NCI-H1694 treated with DMSO at 0.1 percent for 48 hours (cell line): ENCODE measurements around the gene TNPO3.
"Not testable (repeated sequence)": the region's sequence is repeated elsewhere in the genome, so short reads cannot be mapped to it uniquely, and the experiment has no call there.

ENCODE experiments used
- DNase-seq: peaks from one replicate; lab custom pipeline; 2025; lab: John Stamatoyannopoulos, UW

TNPO3 gene

DNA sequence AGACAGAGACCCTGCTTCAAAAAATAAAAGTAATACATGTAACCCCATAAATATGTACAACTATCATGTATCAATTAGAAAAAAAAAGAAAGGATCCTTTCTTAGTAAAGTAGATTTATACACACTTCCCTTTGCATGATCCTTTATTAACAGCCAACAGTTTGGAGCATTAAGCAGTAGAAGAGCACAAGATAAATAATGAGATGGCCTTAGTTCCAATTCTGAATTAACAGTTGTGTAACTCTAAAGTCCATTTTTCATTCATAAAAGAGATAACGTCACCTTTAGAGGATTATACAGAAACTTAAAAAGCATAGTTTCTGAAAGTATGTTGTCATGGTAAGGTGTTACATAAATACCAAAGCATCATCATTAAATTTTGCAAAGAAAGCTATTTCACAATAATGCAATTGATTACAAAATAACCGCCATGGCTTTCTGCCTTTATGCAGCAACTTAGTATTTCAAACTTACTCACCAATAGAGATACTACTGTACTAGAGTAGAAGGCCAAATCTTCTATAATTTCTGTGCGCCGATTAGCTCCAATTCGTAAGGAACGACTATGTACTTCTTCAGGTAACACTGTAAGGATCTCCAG lies 40.3 kb downstream of the TNPO3 start:
- DNase-seq, result no peak

DNA sequence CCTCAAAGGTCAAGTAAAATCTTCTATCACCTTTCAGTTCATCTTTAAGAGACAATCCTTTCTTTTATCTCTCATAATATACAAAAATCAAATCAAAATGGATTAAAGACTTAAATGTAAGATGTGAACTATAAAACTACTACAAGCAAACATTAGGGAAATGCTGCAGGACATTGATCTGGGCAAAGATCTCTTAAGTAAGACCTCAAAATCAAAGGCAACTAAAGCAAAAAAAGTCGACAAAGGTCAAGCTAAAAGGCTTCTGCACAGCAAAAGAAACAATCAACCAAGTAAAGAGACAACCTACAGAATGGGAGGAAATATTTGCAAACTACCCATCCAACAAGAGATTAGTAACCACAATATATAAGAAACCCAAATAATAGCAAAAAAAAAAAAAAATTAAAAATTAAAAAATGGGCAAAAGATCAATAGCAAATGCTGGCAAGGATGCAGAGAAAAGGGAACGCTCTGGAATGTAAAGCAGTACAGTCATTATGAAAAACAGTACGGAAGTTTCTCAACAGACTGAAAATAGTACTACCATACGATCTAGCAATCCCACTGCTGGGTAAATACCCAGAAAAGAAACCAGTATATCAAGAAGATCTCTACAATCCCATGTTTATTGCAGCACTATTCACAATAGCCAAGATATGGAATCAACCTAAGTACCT lies 41.7 kb downstream of the TNPO3 start:
- DNase-seq, result no peak

DNA sequence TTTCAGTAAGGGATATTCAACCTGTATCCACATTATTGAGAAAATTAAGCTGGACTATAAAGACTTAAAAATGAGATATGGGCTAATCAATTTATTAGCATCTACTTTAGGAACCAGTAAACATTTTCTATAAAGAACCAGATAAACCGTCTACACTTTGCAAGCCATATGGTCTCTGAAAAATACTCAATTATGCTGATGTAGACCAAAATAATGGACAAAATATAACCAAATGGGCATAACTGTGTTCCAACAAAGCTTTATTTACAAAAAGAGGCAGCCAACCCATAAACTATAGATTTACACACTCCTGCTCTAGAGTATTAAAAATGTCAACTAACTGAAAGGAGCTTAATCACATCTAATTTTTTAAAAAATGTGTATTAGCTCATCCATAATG lies 42.3 kb downstream of the TNPO3 start:
- no peak for DNase-seq

DNA sequence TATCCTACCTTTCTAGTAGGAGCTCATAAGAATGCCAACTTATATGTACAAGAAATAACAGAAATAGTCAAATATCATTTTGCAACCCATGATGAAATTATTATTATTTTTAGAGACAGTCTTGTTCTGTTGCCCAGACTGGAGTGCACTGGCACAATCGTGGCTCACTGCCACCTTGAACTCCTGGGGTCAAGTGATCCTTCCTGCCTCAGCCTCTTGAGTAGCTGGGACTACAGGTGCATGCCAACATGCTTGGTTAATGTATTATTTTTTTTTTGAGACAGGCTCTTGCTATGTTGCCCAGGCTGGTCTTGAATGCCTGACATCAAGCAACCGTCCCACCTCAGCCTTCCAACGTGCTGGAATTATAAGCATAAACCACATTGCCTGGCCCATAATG lies 44.8 kb downstream of the TNPO3 start:
- DNase-seq, result no peak

DNA sequence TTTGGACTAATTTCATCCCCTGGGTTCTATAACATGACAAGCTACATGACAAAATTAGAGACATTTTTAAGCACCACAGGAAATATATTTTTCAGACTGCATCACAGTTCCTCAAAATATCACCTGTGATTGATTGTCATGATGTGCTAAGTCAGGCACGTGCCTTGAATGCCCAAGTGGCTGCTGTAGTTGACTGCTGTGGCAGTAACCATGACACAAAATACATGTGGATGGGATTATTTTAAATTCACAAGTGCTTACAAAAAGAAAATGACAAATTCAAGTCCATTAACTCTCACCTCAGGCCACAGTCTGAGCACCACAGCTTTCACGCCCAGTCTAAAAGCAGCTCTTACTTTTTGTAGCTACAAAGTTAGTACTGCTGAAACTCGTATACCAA lies 45.5 kb downstream of the TNPO3 start:
- no peak for DNase-seq

DNA sequence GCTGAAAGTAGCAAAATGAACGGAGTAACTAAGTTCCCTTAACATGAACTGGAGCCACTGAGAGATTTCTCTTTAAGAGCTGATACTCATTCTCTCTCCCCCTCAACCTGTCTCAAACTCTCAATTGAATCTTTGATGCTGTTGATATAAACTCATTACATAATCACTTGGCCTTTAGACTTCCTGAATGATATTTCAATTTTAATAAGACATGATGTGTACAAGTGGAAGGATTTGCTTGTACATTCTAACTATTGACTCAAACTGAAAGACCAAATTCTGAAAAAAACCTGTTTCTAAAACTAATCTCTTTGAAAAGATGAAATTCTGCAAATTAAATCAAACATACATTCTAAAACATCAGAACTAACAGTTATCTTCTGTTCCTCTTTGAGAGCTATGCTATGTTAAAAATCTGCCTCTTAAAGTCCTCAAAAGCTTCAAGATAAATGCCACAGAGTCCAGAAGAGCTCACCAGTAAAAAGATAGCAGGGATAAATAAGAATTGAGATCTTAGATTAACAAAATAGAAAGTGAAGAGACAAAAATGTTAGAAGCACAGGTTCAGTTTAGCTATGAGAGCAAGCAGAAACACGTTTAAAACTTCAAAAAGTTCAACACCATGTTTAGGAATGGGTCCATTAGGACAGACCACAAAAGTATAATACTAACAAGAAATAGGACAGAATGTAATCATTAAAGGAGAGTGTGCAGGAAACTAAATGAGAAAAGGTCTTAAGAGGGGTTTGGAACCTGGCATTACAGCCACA lies 46.1 kb downstream of the TNPO3 start:
- DNase-seq, result no peak

DNA sequence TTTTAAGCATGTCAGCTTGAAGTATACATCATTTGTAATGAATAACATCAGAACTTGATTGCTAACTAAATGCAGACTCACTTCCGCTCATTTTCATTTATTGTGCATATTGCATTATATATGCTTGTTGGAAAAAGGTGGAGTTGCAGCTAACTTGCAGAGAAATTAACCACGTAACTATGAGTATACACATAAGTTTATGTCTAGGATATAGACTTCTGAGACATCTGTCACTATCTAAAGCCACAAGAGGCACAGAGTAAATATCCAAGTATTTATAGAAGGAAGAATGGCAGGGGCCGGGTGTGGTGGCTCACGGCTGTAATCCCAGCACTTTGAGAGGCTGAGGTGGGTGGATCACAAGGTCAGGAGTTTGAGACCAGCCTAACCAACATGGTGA lies 47.3 kb downstream of the TNPO3 start:
- DNase-seq, result no peak

DNA sequence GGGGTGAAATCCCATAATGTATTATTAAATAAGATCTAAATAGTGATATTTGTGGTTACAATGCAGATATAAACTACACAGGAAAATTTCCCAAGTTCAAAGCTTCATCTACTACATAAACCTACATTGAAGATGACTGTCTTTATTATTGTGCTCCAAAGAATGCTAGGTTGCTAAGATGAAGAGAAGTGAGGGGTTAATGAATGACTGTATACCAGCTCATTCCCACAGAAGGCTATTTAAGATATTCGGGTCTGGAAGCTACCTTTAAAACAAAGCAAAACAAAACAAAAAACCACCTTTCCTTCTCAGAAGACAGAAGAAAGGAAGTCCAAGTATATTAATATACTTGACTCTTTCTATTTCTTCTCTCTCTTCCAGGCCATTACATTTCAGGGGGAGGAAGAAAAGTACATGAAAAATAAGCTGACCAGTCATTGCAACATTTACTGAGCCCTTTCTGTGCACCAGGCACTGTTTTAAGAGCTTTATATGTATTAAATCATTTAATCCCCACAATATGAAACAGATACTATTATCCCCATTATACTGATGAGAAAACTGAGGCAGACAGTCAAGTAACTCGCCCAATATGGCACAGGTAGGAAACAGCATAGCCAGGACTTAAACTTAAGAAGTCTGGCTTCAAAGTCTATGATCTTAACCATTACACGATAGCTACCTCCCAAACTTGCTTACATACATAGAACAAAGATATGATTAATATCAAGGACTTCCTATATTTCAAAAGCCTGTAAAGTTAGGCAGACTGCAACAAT lies 48.1 kb downstream of the TNPO3 start:
- no peak for DNase-seq

DNA sequence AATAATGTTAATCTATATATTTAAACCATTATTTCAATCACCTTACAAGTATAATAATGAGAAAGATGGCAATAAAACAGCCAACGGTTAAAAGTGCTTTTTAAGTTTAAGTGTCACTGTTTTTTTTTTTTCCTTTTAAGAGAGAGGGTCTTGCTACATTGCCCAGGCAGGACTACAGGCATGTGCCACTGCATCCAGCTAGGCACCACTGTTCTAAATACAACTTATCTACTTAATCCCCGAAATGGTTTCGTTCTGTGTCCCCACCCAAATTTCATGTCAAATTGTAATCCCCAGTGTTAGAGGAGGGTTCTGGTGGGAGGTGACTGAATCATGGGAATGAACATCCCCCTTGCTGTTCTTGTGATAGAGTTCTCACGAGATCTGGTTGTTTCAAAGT lies 49.7 kb downstream of the TNPO3 start:
- DNase-seq, result no peak

DNA sequence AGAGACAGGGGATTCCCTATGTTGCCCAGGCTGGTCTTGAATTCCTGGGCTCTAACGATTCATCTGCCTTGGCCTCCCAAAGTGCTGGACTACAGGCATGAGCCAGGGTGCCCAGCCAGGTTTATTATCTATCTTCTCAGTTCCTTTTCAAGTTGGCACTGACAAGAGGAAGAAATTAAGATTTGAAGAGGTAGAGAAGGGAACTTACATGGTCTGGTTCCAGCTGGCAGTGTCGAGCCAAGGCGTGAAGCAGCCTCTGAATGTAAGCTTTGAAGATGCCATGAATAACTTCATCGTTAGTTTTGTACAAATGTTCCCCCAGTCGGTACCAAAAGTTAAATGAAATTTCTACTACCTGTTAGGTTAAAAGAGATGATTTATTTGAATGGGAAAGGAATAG lies 57.7 kb downstream of the TNPO3 start:
- no peak for DNase-seq

DNA sequence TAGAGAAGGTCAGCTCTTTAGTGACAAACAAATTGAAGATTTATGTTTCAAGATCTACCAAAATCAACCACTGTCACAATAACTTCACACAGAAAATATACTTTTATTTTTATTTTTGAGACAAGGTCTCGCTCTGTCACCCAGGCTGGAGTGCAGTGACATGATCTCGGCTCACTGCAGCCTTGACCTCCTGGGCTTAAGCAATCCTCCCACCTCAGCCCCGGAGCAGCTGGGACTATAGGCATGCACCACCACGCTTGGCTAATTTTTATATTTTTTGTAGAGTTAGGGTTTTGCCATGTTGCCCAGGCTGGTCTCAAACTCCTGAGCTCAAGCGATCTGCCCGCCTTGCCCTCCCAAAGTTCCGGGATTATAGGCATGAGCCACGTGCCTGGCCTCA lies 60.4 kb downstream of the TNPO3 start:
- not testable (repeated sequence) for DNase-seq

DNA sequence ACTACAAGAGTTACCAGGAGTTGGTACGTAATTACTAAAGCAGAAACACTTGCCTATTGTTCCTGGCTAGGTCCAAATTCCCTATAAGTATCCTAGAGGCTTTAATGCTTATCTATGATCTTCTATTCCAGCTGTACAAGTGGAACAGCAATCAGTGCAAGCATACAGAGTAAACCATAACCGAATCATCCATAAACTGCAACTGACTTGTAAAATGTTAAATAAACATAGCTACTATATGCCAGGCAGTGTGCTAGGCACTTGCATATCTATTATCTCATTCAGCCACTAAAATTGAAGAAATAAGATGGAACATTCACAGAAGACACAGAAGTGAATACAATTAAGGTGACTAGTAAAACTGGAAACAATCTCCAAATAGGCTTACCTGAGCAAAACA lies 61.5 kb downstream of the TNPO3 start:
- DNase-seq, result no peak

DNA sequence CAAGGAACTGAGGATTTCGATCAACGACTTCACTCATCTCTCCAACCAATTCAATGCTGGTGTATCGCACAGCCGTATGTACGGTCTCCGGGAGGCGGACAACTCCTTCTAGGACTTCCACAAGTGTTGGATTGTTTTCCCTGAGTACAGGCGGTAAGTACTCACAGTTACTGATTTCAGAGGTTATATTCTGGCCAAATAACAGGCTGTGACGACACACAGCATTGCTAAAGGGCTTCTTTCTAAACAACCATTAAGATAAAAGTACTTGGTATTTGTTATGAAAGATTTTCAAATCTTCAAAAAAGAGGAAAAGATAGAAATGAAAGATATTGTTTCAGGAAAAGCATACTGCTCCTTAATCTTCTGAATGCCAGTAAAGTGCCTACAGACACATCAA lies 65.0 kb downstream of the TNPO3 start:
- no peak for DNase-seq

DNA sequence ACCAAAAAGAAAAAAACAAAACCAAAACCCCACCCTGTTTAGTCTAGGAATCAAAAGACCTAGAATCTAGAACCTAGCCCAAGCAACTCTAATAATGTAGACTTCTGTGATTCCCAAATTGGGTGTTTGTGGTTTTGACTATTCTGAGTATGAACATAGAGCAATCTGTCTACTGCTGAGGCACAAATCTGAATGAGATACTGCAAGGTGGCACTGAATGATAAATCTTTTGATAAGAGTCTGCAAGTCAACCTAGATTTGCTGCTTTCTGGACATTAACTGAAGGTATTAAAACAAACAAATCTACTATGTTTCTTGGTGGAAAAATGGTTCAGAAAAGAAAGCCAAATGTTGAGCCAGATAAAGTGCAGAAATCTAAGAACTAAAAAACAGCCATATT lies 66.5 kb downstream of the TNPO3 start:
- DNase-seq, result no peak

DNA sequence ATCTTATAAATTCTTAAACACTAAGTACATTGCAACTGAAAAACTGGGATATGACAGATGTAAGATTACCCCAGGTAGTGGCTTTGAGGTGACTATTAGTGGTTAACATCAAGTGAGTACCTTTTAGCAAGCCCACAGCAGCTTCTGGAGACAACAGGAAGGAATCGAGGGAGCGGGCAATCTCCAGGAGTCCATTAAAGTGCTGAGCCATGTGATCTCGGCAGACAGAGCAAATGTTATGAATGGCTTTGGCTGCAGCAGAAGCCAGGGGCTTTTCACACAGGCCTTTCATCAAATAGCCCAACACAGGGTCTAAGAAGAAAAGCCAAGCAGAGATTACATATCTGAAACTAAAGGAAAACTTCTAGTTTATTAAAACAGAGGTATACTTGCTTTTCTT lies 68.3 kb downstream of the TNPO3 start:
- no peak for DNase-seq

DNA sequence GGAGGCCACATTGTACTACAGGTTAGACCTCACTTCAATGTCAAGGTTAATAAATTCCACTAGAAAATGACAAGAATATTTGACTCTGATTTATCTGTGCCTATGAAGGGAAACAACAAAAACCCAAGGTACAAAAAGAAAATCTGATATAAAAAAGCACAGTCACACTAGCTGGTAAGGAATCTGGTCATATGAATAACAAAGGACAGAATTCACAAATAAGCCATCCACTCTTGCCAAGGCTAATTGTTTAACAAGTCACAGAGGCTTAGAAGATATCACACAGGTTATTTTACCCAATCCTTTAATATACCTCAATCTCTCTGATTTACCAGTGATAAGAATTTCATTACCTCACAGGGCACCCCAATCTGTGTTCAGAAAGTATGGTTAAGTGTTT lies 69.3 kb downstream of the TNPO3 start:
- no peak for DNase-seq

DNA sequence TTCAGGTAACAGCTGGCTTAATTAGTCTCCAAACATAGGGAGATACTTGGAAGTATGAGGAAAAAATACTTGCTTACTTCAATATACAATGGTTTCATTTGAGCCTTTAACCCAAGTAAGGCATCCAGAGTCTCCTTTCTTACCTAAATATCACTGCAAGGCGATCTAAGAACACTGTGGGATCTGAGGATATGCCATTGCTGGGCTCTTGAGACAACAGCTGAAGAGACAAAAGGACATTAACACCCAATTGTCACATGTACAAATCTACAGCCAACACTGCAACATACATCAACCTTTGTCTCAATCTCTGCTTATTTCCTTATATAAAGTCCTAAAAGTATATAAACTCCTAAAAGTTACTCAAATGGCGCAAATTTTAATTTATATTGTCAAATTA lies 72.8 kb downstream of the TNPO3 start:
- DNase-seq, result no peak

DNA sequence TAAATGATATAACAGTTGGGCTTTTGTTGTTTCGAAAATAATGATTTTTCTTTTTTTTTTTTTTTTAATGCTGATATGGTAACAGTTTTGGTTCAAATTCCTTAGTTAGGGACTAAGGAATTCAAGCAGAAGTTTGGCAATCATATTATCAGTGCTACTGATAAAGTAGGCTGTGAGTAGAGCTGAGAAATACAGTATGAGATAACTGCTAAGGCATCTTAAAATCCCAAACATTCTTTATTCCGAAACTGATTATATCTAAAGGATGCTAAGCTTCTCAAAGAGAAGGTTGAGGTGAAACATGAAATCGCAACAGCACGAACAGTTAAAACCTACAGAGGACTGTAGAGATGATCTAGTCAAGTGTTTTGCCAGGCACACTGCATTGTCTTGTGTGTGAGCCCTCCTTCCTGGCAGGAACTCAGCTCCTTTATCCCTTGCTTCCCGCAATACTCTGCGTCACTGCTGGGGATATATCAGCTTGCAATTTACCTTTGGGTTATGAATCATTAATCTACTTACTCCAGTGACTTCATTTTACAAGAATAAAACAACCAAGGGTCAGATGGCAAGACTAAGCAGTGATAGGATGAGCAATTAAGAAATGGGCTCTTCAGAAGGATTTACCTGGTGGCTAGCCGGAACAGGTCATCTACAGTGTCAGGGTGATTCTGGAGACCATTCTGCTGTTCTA lies 80.5 kb downstream of the TNPO3 start:
- no peak for DNase-seq

DNA sequence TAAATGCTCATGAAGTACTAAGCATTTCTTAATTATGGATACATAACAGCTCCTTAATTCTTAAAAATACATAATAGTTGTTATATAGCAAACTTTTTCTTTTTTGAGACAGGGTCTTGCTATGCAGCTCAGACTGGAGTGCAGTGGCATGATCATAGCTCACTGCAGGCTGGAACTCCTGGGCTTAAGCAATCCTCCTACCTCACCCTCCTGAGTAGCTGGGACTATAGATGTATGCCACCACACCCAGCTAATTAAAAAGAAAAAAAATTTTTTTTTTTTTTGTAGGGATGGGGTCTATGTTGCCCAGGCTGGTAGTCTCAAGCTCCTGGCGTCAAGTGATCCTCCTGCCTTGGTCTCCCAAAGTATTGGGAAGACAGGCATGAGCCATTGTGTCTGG lies 86.3 kb downstream of the TNPO3 start:
- no peak for DNase-seq

DNA sequence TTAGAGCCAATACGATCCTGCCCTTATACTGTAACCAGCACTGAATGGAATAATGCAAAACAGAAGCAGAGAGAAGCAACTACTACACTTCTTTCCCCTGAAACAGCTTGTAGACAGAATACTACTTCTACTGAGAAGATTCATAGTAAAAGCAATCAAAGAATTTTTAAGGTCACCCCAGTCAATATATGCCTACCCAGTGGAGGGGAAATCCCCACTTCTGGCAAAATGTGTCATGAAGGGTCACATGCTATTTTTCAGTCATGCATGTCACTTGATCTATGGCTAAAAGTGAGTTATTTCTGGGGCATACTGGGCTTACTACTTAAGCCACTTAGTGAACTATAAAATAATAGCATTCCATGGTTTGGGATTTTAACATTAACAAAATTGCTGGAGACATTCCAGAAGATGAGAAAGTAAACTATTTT lies 91.6 kb downstream of the TNPO3 start:
- DNase-seq, result no peak

DNA sequence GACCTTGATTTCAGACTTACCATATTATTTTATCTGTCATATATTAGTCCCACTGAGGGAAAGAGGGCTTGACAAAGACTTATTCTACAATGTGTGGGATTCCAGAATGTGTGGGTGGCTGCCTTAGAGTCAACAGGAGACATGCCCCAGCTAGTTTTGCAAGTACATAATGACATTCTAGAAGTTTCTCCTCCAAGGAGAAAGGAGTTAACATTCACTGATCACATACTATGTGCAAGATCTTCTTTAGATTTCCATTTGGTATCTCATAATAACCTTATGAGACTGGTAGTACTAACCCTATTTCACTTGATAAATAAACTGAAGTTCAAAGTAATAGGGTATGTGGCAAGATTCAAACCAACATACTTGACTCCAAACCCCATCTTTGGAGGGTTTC lies 92.0 kb downstream of the TNPO3 start:
- no peak for DNase-seq

DNA sequence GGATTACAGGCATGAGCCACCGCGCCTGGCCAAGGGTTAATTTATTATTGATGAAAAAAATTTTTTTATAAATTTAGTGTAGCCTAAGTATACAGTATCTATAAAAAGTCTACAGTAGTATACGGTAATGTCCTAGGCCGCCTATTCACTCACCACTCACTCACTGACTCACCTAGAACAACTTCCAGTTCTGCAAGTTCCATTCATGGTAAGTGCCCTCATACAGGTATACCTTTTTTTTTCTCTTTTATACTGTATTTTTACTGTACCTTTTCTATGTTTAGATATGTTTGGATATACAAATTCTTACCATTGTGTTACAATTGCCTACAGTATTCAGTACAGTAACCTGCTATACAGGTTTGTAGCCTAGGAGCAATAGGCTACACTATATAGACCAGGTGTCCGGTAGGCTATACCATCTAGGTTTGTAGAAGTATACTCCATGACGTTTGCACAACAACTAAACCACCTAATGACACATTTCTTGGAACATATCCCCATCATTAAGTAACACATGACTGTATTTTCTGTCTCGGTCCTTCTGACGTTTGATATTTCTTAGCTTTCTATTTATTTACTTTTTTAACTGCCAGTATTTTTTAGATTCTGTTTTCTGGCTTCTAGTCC lies 93.8 kb downstream of the TNPO3 start:
- DNase-seq, result no peak
